GM13977 (cell line): ENCODE results near the gene SPON1.

Experiments
- DNase-seq: peaks from one replicate; pipeline ENCODE4 v3.0.0; 2012; ENCODE audit warnings: low spot score
- CTCF ChIP-seq: IDR thresholded peaks from 2 replicates; pipeline ENCODE4 v1.5.1; 2012; ENCODE audit warnings: mild to moderate bottlenecking, control low read depth; ENCODE audit not compliant: insufficient read depth; ENCODE audit errors: extremely low read depth, missing control alignments
- in situ Hi-C: fragments of 300-500 bp; cut with MboI; formaldehyde crosslinking; loops from one replicate; pipeline ENCODE4 v1.12.0; 2022; ENCODE audit warnings: low sequenced_read_pairs, low pct_unique_long_range_greater_than_20kb, mixed read lengths, inconsistent platforms; ENCODE audit not compliant: unreplicated experiment

The SPON1 gene

GRCh38 chr11:14058061-14058460, 95.5 kb downstream of the SPON1 start:
- in situ Hi-C loops, result no loop called here
- DNase-seq, result no peak
- no peak for TF ChIP-seq CTCF

GRCh38 chr11:14059491-14059890, 97.0 kb downstream of the SPON1 start:
- no peak for TF ChIP-seq CTCF
- in situ Hi-C loops, result no loop called here
- DNase-seq, result no peak

- DNase-seq, result no peak
- TF ChIP-seq CTCF, result no peak
- in situ Hi-C loops, result no loop called here
These were observed 99.2 kb downstream of the SPON1 start for GRCh38 chr11:14061721-14062120.

- in situ Hi-C loops, result no loop called here
- DNase-seq, result no peak
- TF ChIP-seq CTCF, result no peak
These were observed 102.6 kb downstream of the SPON1 start for GRCh38 chr11:14065141-14065540.

GRCh38 chr11:14065681-14066080, 103.2 kb downstream of the SPON1 start:
- in situ Hi-C loops, result no loop called here
- TF ChIP-seq CTCF, result no peak
- DNase-seq, result no peak

GRCh38 chr11:14067686-14068085, 105.2 kb downstream of the SPON1 start:
- no peak for DNase-seq
- TF ChIP-seq CTCF, result no peak
- in situ Hi-C loops, result no loop called here

- TF ChIP-seq CTCF, result no peak
- in situ Hi-C loops, result no loop called here
- DNase-seq, result no peak
These were observed 108.4 kb downstream of the SPON1 start for GRCh38 chr11:14070896-14071295.
